WERI-Rb-1 (cell line): Measurements from ENCODE around the gene AVL9.

Experiments
- DNase-seq: peaks from one replicate; pipeline ENCODE4 v3.0.0-alpha.2; 2020
- H3K27ac ChIP-seq: fragments of 250-450 bp; sonication (Bioruptor Pico); 2 replicates; pipeline ENCODE4 v1.5.1; 2020; ENCODE audit warnings: mild to moderate bottlenecking, moderate library complexity
- H3K27me3 ChIP-seq: fragments of 250-450 bp; sonication (Bioruptor Pico); 2 replicates; pipeline ENCODE4 v1.5.1; 2021; ENCODE audit warnings: mild to moderate bottlenecking, low read depth, moderate library complexity; ENCODE audit not compliant: insufficient read depth, severe bottlenecking
- H3K36me3 ChIP-seq: fragments of 250-450 bp; sonication (Bioruptor Pico); 2 replicates; pipeline ENCODE4 v1.5.1; 2020; ENCODE audit warnings: mild to moderate bottlenecking, moderate library complexity
- H3K4me3 ChIP-seq: 2 replicates; pipeline ENCODE4 v1.5.1; 2011; ENCODE audit warnings: low read depth, mild to moderate bottlenecking, control low read depth, low read length
- H3K9me3 ChIP-seq: fragments of 250-450 bp; sonication (Bioruptor Pico); 2 replicates; pipeline ENCODE4 v1.5.1; 2021; ENCODE audit warnings: mild to moderate bottlenecking, moderate library complexity; ENCODE audit not compliant: severe bottlenecking
- TF ChIP-seq, protein P1 (sequence below): IDR thresholded peaks from 2 replicates; pipeline ENCODE4 v1.5.1; 2011; ENCODE audit warnings: low read depth, mild to moderate bottlenecking, control low read depth, inconsistent platforms, low read length

The AVL9 gene

GRCh38 chr7:32495298-32496051 is at the start of gene AVL9:
Gene AVL9 (plus strand): TSS chr7:32495489. CDS start chr7:32495710, 221 bp downstream.
- peak within 1 kb of the TSS; percentile 92 for H3K4me3 ChIP-seq
- H3K36me3 ChIP-seq: peaks cover 3% of the 10 kb centered on the region
- TF ChIP-seq, protein P1, sequence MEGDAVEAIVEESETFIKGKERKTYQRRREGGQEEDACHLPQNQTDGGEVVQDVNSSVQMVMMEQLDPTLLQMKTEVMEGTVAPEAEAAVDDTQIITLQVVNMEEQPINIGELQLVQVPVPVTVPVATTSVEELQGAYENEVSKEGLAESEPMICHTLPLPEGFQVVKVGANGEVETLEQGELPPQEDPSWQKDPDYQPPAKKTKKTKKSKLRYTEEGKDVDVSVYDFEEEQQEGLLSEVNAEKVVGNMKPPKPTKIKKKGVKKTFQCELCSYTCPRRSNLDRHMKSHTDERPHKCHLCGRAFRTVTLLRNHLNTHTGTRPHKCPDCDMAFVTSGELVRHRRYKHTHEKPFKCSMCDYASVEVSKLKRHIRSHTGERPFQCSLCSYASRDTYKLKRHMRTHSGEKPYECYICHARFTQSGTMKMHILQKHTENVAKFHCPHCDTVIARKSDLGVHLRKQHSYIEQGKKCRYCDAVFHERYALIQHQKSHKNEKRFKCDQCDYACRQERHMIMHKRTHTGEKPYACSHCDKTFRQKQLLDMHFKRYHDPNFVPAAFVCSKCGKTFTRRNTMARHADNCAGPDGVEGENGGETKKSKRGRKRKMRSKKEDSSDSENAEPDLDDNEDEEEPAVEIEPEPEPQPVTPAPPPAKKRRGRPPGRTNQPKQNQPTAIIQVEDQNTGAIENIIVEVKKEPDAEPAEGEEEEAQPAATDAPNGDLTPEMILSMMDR: no peak
- peak within 1 kb of the TSS; percentile 94 for H3K27ac ChIP-seq
- DNase-seq: peak; percentile 99
- no peaks in the 10 kb centered on the region for H3K27me3 ChIP-seq
- peaks cover 3% of the 10 kb centered on the region for H3K9me3 ChIP-seq

GRCh38 chr7:32447218-32447617 is 48.1 kb upstream of the AVL9 start:
- H3K27ac ChIP-seq: no peak overlapping the region
- H3K36me3 ChIP-seq: no peaks in the 10 kb centered on the region
- no peak overlapping the region for H3K4me3 ChIP-seq
- TF ChIP-seq, protein P1: no peak
- H3K27me3 ChIP-seq: no peaks in the 10 kb centered on the region
- DNase-seq: no peak
- no peaks in the 10 kb centered on the region for H3K9me3 ChIP-seq

- Histone ChIP-seq H3K4me3 (no peak overlapping the region), H3K27me3 (no peaks in the 10 kb centered on the region), H3K27ac (no peak overlapping the region), H3K36me3 (no peaks in the 10 kb centered on the region), H3K9me3 (no peaks in the 10 kb centered on the region)
- TF ChIP-seq, protein P1: no peak
- DNase-seq: no peak
These were observed 41.8 kb upstream of the AVL9 start for GRCh38 chr7:32453341-32454011.

DNA sequence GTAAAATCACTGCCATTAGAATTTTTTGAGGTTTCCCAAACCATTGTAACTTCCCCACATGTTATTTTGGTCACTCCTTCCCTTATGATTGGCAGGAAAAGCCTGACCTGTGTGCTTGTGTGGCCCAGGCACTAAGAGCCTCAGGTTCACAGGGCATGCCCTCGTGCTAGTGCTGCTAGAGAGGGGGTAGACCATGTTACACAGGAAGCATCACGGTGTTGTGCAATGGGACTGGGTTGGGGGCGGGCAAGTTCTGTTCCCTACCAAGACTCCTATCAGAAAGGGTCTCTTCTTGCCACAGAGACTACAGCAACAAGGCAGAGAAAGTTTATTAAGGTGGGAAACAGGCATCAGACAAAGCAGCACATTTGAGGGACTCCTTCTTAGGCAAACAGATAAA is 37.3 kb upstream of the AVL9 start:
- DNase-seq: no peak
- Histone ChIP-seq H3K4me3 (no peak overlapping the region), H3K9me3 (no peaks in the 10 kb centered on the region), H3K27ac (no peak overlapping the region), H3K27me3 (no peaks in the 10 kb centered on the region), H3K36me3 (no peaks in the 10 kb centered on the region)
- TF ChIP-seq, protein P1: no peak

DNA sequence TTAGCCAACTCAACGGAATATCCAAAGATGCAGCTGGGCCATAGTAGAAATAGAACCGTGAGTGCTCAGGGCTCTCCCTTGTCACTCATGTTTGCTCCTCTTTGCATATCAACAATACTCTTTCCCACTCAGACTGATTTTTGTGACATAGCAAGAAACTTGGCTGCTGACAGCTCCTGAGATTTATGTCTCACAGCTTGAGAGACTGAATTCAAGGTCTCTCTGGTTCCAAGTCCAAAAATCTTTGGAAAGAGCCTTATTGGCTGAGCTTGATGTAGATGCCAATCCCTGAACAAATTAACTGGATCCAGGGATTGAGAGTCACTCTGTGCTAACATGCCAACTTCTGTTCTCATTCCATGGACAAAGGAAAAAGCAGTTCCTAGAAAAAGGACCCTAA is 35.5 kb upstream of the AVL9 start:
- Histone ChIP-seq H3K9me3 (no peaks in the 10 kb centered on the region), H3K36me3 (no peaks in the 10 kb centered on the region), H3K27me3 (no peaks in the 10 kb centered on the region), H3K4me3 (no peak overlapping the region), H3K27ac (no peak overlapping the region)
- DNase-seq: no peak
- TF ChIP-seq, protein P1: no peak
